Endodermal cell (in vitro differentiated cells): Measurements from ENCODE around the gene PSMG1. TPM values are rescaled to one million over a fixed set of nuclear protein-coding genes. Genes with fewer than 3 reads are reported as not detected.

Experiments
- DNase-seq: peaks from one replicate; pipeline ENCODE4 v3.0.0-alpha.2; 2017
- H3K27ac ChIP-seq: 2 replicates; pipeline ENCODE4 v1.5.1; 2013; ENCODE audit warnings: mild to moderate bottlenecking, low read depth, low read length, moderate library complexity
- H3K27me3 ChIP-seq: 2 replicates; pipeline ENCODE4 v1.6.1; 2013; ENCODE audit warnings: mild to moderate bottlenecking, low read length, moderate library complexity; ENCODE audit not compliant: insufficient read depth, control insufficient read depth, poor library complexity, severe bottlenecking
- H3K36me3 ChIP-seq: 2 replicates; pipeline ENCODE4 v1.7.0; 2013; ENCODE audit warnings: mild to moderate bottlenecking, low read length, moderate library complexity; ENCODE audit not compliant: control insufficient read depth, insufficient read depth
- H3K4me1 ChIP-seq: one replicate; pipeline ENCODE4 v1.7.0; 2013; ENCODE audit warnings: low read length; ENCODE audit not compliant: control insufficient read depth, insufficient read depth
- H3K4me3 ChIP-seq: 2 replicates; pipeline ENCODE4 v1.5.1; 2013; ENCODE audit warnings: mild to moderate bottlenecking, low read length, moderate library complexity
- H3K9ac ChIP-seq: 2 replicates; pipeline ENCODE4 v1.6.1; 2013; ENCODE audit warnings: mild to moderate bottlenecking, low read length, moderate library complexity; ENCODE audit not compliant: poor library complexity, severe bottlenecking; ENCODE audit errors: extremely low read depth
- H3K9me3 ChIP-seq: 2 replicates; pipeline ENCODE4 v1.6.1; 2013; ENCODE audit warnings: mild to moderate bottlenecking, low read length, moderate library complexity; ENCODE audit not compliant: control insufficient read depth
- H3K27ac Mint-ChIP-seq: 2 replicates; pipeline ENCODE4 v1.8.0; 2020; ENCODE audit warnings: mixed read lengths
- H3K27me3 Mint-ChIP-seq: 2 replicates; pipeline ENCODE4 v1.8.0; 2021; ENCODE audit warnings: mild to moderate bottlenecking, mixed read lengths; ENCODE audit not compliant: insufficient read depth
- H3K36me3 Mint-ChIP-seq: 2 replicates; pipeline ENCODE4 v1.8.0; 2020; ENCODE audit warnings: low read depth, mixed read lengths
- H3K4me1 Mint-ChIP-seq: 2 replicates; pipeline ENCODE4 v1.8.0; 2020; ENCODE audit warnings: mixed read lengths
- H3K4me3 Mint-ChIP-seq: 2 replicates; pipeline ENCODE4 v1.8.0; 2020; ENCODE audit warnings: mild to moderate bottlenecking, moderate library complexity, mixed read lengths
- H3K9me3 Mint-ChIP-seq: 2 replicates; pipeline ENCODE4 v1.8.0; 2020; ENCODE audit warnings: mild to moderate bottlenecking, mixed read lengths
- CTCF ChIP-seq: fragments of 200-600 bp; sonication (generic); conservative IDR thresholded peaks from 2 replicates; pipeline ENCODE4 v1.5.0; 2021; ENCODE audit warnings: antibody characterized with exemption, mild to moderate bottlenecking
- WGBS, 2 experiments: methylation state at CpG; one replicate each; pipeline versions ENCODE4 v1.1.5 to v1.1.7; 2013; ENCODE audit warnings: missing lambda C conversion rate in 2 of 2, mixed read lengths in 1 of 2; ENCODE audit not compliant: insufficient coverage in 1 of 2, insufficient read length in 1 of 2; 5-methylcytosine and 5-hydroxymethylcytosine counted together
- total RNA-seq, 2 donors: library from RNA; stranded (reverse); fragmentation: NEBNext Ultra II Directional in 1 of 2; extraction: Animal tissue kit (Norgen Biotek cat#: 25700) in 1 of 2; gene quantifications; 2 replicates in 1 of 2; 3 replicates in 1 of 2; pipeline ENCODE4 v1.2.1, GENCODE V29; 2021

PSMG1 gene
- total RNA-seq, 2 donors from 2014 or later: 47.3 to 52.6 TPM

- H3K27ac Mint-ChIP-seq: no peak overlapping the region
- H3K27me3 Mint-ChIP-seq: no peaks in the 10 kb centered on the region
- WGBS, 2 experiments: 96 to 100% methylated on average over 1 to 3 of the region's 3 CpGs
Observed at GRCh38 chr21:39144191-39144590, 39.1 kb downstream of the PSMG1 start.

GRCh38 chr21:39142972-39143371 lies 40.3 kb downstream of the PSMG1 start:
- no peak overlapping the region for H3K9ac ChIP-seq
- H3K9me3 ChIP-seq: peaks cover 22% of the 10 kb centered on the region
- no peak overlapping the region for H3K4me3 Mint-ChIP-seq
- no peaks in the 10 kb centered on the region for H3K27me3 ChIP-seq
- H3K4me1 Mint-ChIP-seq: peaks cover 11% of the 10 kb centered on the region
- H3K4me3 ChIP-seq: no peak overlapping the region
- H3K9me3 Mint-ChIP-seq: peaks cover 23% of the 10 kb centered on the region
- H3K27me3 Mint-ChIP-seq: no peaks in the 10 kb centered on the region
- no peaks in the 10 kb centered on the region for H3K36me3 ChIP-seq
- TF ChIP-seq CTCF: no peak
- H3K36me3 Mint-ChIP-seq: peaks cover 2% of the 10 kb centered on the region
- H3K27ac ChIP-seq: no peak overlapping the region
- DNase-seq: no peak
- 92 to 96% methylated on average over 2 to 3 of the region's 3 CpGs for WGBS, 2 experiments
- peaks cover 3% of the 10 kb centered on the region for H3K4me1 ChIP-seq
- no peak overlapping the region for H3K27ac Mint-ChIP-seq

More at GRCh38 chr21:39144191-39144590, 39.1 kb downstream of the PSMG1 start:
- Histone ChIP-seq H3K27me3 (no peaks in the 10 kb centered on the region), H3K9ac (no peak overlapping the region), H3K4me3 (no peak overlapping the region), H3K9me3 (peaks cover 22% of the 10 kb centered on the region), H3K27ac (no peak overlapping the region), H3K4me1 (peaks cover 3% of the 10 kb centered on the region), H3K36me3 (no peaks in the 10 kb centered on the region)
- Mint-ChIP-seq H3K9me3 (peaks cover 23% of the 10 kb centered on the region), H3K36me3 (peaks cover 2% of the 10 kb centered on the region), H3K4me1 (peaks cover 10% of the 10 kb centered on the region), H3K4me3 (no peak overlapping the region)
- DNase-seq: no peak
- no peak for TF ChIP-seq CTCF

DNA sequence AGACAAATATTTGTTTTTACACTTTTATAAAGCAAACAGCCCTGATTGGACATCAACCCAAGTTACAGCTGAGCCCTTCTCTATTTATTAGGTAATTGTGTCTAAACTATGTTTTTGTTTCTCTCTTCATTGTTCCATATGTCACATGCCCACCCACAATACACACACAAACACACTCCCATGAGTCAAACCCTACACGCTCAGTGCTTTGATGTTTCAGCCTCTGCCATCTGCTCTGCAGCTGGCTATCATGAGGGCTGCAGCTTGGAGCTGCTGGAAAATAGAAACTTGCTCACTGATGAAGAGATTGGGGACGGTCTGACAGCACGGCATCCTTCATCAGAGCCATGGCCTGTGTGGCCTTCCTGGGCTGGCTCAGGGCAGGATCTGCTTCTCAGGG lies 41.7 kb downstream of the PSMG1 start:
- no peak overlapping the region for H3K9ac ChIP-seq
- Mint-ChIP-seq H3K9me3 (peaks cover 20% of the 10 kb centered on the region), H3K36me3 (no peaks in the 10 kb centered on the region), H3K4me3 (no peak overlapping the region), H3K27me3 (no peaks in the 10 kb centered on the region), H3K27ac (no peak overlapping the region), H3K4me1 (peaks cover 18% of the 10 kb centered on the region)
- H3K4me3 ChIP-seq: no peak overlapping the region
- no peak for TF ChIP-seq CTCF
- H3K36me3 ChIP-seq: no peaks in the 10 kb centered on the region
- DNase-seq: no peak
- peaks cover 3% of the 10 kb centered on the region for H3K4me1 ChIP-seq
- no peak overlapping the region for H3K27ac ChIP-seq
- peaks cover 17% of the 10 kb centered on the region for H3K9me3 ChIP-seq
- 92 to 97% methylated on average over 3 of the region's 3 CpGs for WGBS, 2 experiments
- no peaks in the 10 kb centered on the region for H3K27me3 ChIP-seq
